Upper lobe of left lung (tissue), 6 donors: ENCODE results near the gene PCDHGB2. TPM values are rescaled to one million over a fixed set of nuclear protein-coding genes. Genes with fewer than 3 reads are reported as not detected.
"Not testable (repeated sequence)": the region's sequence is repeated elsewhere in the genome, so short reads cannot be mapped to it uniquely, and the experiment has no call there.

Experiments
- ATAC-seq, 2 donors: fragments of 200-7000 bp; cut with Tn5 transposase; one replicate each; pipeline ENCODE4 v1.9.1; 2022; ENCODE audit warnings: mild to moderate bottlenecking in 2 of 2, moderate library complexity in 2 of 2; ENCODE audit not compliant: low FRiP score in 2 of 2
- DNase-seq, 2 donors: peaks; one replicate each; pipeline ENCODE4 v3.0.0-alpha.2; 2019 to 2020
- H3K27ac ChIP-seq, 4 donors: fragments of 200-600 bp; sonication (generic); one replicate each; pipeline ENCODE4 v1.5.1; 2016 to 2019
- H3K27me3 ChIP-seq, 4 donors: fragments of 200-600 bp; sonication (generic); one replicate each; pipeline ENCODE4 v1.5.1; 2017 to 2019
- H3K36me3 ChIP-seq, 4 donors: fragments of 200-600 bp; sonication (generic); one replicate each; pipeline ENCODE4 v1.5.1; 2016 to 2019
- H3K4me1 ChIP-seq, 4 donors: fragments of 200-600 bp; sonication (generic); one replicate each; pipeline ENCODE4 v1.5.1; 2018 to 2019
- H3K4me3 ChIP-seq, 4 donors: fragments of 200-600 bp; sonication (generic); one replicate each; pipeline ENCODE4 v1.5.1; 2017 to 2019; ENCODE audit warnings: mild to moderate bottlenecking in 2 of 4, moderate library complexity in 1 of 4
- H3K9me3 ChIP-seq, 4 donors: fragments of 200-600 bp; sonication (generic); one replicate each; pipeline ENCODE4 v1.5.1; 2018 to 2019
- CTCF ChIP-seq, 6 experiments: fragments of 450-650 bp in 4 of 6; fragments of 200-600 bp in 2 of 6; sonication (generic) in 2 of 6; IDR thresholded peaks; one replicate each; pipeline ENCODE4 v1.5.1; 2016 to 2019; ENCODE audit warnings: antibody characterized with exemption in 6 of 6
- EP300 ChIP-seq, 4 donors: sonication (generic); formaldehyde crosslinking; IDR thresholded peaks; one replicate each; pipeline ENCODE4 v1.5.1; 2017; ENCODE audit warnings: antibody characterized with exemption in 4 of 4, control low read depth in 2 of 4
- POLR2A ChIP-seq, 4 donors: fragments of 450-650 bp; IDR thresholded peaks; one replicate each; pipeline ENCODE4 v1.5.1; 2016 to 2017; ENCODE audit warnings: antibody characterized with exemption in 4 of 4, mild to moderate bottlenecking in 2 of 4
- POLR2AphosphoS5 ChIP-seq, 2 donors: sonication (generic); formaldehyde crosslinking; IDR thresholded peaks; one replicate each; pipeline ENCODE4 v1.5.1; 2017; ENCODE audit warnings: antibody characterized with exemption in 2 of 2
- WGBS, 2 donors: methylation state at CpG; one replicate each; pipeline ENCODE4 v1.1.5; 2017 to 2018; 5-methylcytosine and 5-hydroxymethylcytosine counted together
- total RNA-seq, 6 donors: library from RNA; depleted of rRNA in 4 of 6; stranded (reverse); fragments of >200 nt in 4 of 6; gene quantifications; one replicate each; pipeline versions ENCODE4 v1.1.0 to v1.2.1, GENCODE V29; 2016 to 2021
- donor health status: DM: no; HTN: no; CAD: no; lungs with moderate emphysema.
- donor health status: DM: no; HTN: yes; CAD: no; lungs with severe emphysema.

The PCDHGB2 gene
- 10 to 100 TPM in 1 of 6 donors, 1 to 10 TPM in 5; 1.7 to 12.6 (median 2.7) TPM for total RNA-seq

GRCh38 chr5:141359790-141360426 lies at the start of gene PCDHGB2:
Gene PCDHGB2, plus strand, starts transcription at chr5:141359994. Its CDS starts 142 bp downstream, at chr5:141360136.
- H3K9me3 ChIP-seq, result peaks cover 52 to 95% (median 76%) of the 10 kb centered on the region in 4 donors
- H3K36me3 ChIP-seq, result no peaks in the 10 kb centered on the region
- ATAC-seq (peak in 1 of 2 donors; percentile 31), DNase-seq (no peak)
- no peaks in the 10 kb centered on the region for H3K4me1 ChIP-seq
- 14% methylated on average over 24 of the region's 24 CpGs for WGBS, 2 donors
- peaks cover 0 to 4% (median 0%) of the 10 kb centered on the region in 4 donors for H3K27me3 ChIP-seq
- no peak for TF ChIP-seq POLR2AphosphoS5 (IDR thresholded peaks at IDR 0.05)
- peak in 1 of 6 experiments; percentile 8 for TF ChIP-seq CTCF (IDR thresholded peaks at IDR 0.05)
- no peak for TF ChIP-seq EP300 (IDR thresholded peaks at IDR 0.05)
- H3K27ac ChIP-seq, result no peak within 1 kb of the TSS
- peak within 1 kb of the TSS in 3 of 4 donors; percentile 12 to 36 (median 21) for H3K4me3 ChIP-seq

- Histone ChIP-seq H3K4me3 (no peak overlapping the region), H3K4me1 (no peaks in the 10 kb centered on the region), H3K27me3 (no peaks in the 10 kb centered on the region), H3K9me3 (peaks cover 84 to 100% (median 99%) of the 10 kb centered on the region in 4 donors), H3K36me3 (peaks cover 0 to 32% (median 16%) of the 10 kb centered on the region in 4 donors), H3K27ac (no peak overlapping the region)
- TF ChIP-seq POLR2A (IDR thresholded peaks at IDR 0.05) (no peak), POLR2AphosphoS5 (IDR thresholded peaks at IDR 0.05) (no peak), CTCF (IDR thresholded peaks at IDR 0.05) (no peak), EP300 (IDR thresholded peaks at IDR 0.05) (no peak)
- DNase-seq (no peak), ATAC-seq (no peak)
Observed at GRCh38 chr5:141313711-141314110, 46.1 kb upstream of the PCDHGB2 start.

GRCh38 chr5:141316963-141317362 lies 42.8 kb upstream of the PCDHGB2 start:
- DNase-seq, H3K4me1 ChIP-seq, H3K4me3 ChIP-seq, ATAC-seq, H3K27ac ChIP-seq, H3K27me3 ChIP-seq: not testable (repeated sequence)
- 84 to 89% methylated on average over 4 of the region's 4 CpGs for WGBS, 2 donors
- Histone ChIP-seq H3K36me3 (peaks cover 0 to 43% (median 20%) of the 10 kb centered on the region in 4 donors), H3K9me3 (peaks cover 80 to 96% (median 94%) of the 10 kb centered on the region in 4 donors)

- no peak for DNase-seq
- TF ChIP-seq POLR2A (IDR thresholded peaks at IDR 0.05) (no peak), POLR2AphosphoS5 (IDR thresholded peaks at IDR 0.05) (no peak), CTCF (IDR thresholded peaks at IDR 0.05) (no peak), EP300 (IDR thresholded peaks at IDR 0.05) (no peak)
- H3K27me3 ChIP-seq, result no peaks in the 10 kb centered on the region
- peaks cover 0 to 9% (median 4%) of the 10 kb centered on the region in 4 donors for H3K4me1 ChIP-seq
- H3K36me3 ChIP-seq, result peaks cover 0 to 43% (median 18%) of the 10 kb centered on the region in 4 donors
- no peak for ATAC-seq
- peaks cover 58 to 86% (median 77%) of the 10 kb centered on the region in 4 donors for H3K9me3 ChIP-seq
- no peak overlapping the region for H3K27ac ChIP-seq
- H3K4me3 ChIP-seq, result peak overlapping the region in 1 of 4 donors; percentile 58
- 97% methylated on average over 6 of the region's 6 CpGs for WGBS, 2 donors
Observed at GRCh38 chr5:141319202-141319601, 40.6 kb upstream of the PCDHGB2 start.

GRCh38 chr5:141319699-141320098 lies 40.1 kb upstream of the PCDHGB2 start:
- peaks cover 55 to 82% (median 72%) of the 10 kb centered on the region in 4 donors for H3K9me3 ChIP-seq
- peaks cover 0 to 9% (median 4%) of the 10 kb centered on the region in 4 donors for H3K4me1 ChIP-seq
- 76 to 77% methylated on average over 5 of the region's 5 CpGs for WGBS, 2 donors
- DNase-seq, result no peak
- H3K27me3 ChIP-seq, result no peaks in the 10 kb centered on the region
- H3K36me3 ChIP-seq, result peaks cover 0 to 43% (median 18%) of the 10 kb centered on the region in 4 donors
- no peak for TF ChIP-seq POLR2A (IDR thresholded peaks at IDR 0.05)
- no peak for TF ChIP-seq CTCF (IDR thresholded peaks at IDR 0.05)
- no peak for TF ChIP-seq EP300 (IDR thresholded peaks at IDR 0.05)
- no peak for TF ChIP-seq POLR2AphosphoS5 (IDR thresholded peaks at IDR 0.05)
- ATAC-seq, result no peak
- H3K4me3 ChIP-seq, result peak overlapping the region in 3 of 4 donors; percentile 54 to 62 (median 58)
- H3K27ac ChIP-seq, result peak overlapping the region in 1 of 4 donors; percentile 91
